K562 (cell line): Measurements from ENCODE around the gene KIF4B. TPM values are rescaled to one million over a fixed set of nuclear protein-coding genes. Genes with fewer than 3 reads are reported as not detected.

Experiments
- ATAC-seq: fragments of 200-7000 bp; cut with Tn5 transposase; 3 replicates; pipeline ENCODE4 v1.9.1; 2020; ENCODE audit warnings: moderate library complexity
- BruUV-seq: library from RNA; stranded (reverse); fragments of 400-500 nt; replicated peaks from 2 replicates; lab custom pipeline; 2021; lab: Mats Ljungman, UMichigan
- CTCF ChIA-PET: fragments of 300-600 bp; formaldehyde crosslinking; extraction: SDS; loops from one replicate; lab custom pipeline; 2021; ENCODE audit warnings: low intra/inter-chr PET ratio; lab: Yijun Ruan, JAX
- POLR2A ChIA-PET: fragments of 300-600, 350-650 bp; sonication (Branson Sonifier 250); formaldehyde crosslinking; extraction: SDS; loops from one replicate; lab custom pipeline; 2021; ENCODE audit warnings: antibody characterized with exemption, inconsistent platforms; lab: Yijun Ruan, JAX
- DNase-seq, 4 experiments: peaks; one replicate each; pipeline versions ENCODE4 v3.0.0 to v3.0.0-alpha.2; 2011 to 2018; ENCODE audit warnings: low spot score in 3 of 4, mixed read lengths in 3 of 4; ENCODE audit errors: extremely low read depth in 1 of 4
- FAIRE-seq: peaks from 2 replicates; lab custom pipeline; 2011; peaks lifted over from hg19 to GRCh38; lab: Jason Lieb, UNC
- H2AFZ ChIP-seq: 2 replicates; pipeline ENCODE4 v1.6.0; 2011; ENCODE audit warnings: low read depth, low read length, control low read depth, inconsistent platforms
- H3K27ac ChIP-seq: fragments of 200-600 bp; 3 replicates; pipeline ENCODE4 v1.8.0; 2011; ENCODE audit warnings: low read depth, mild to moderate bottlenecking, control low read depth, inconsistent platforms, low read length, moderate library complexity, mixed read lengths; ENCODE audit errors: extremely low read depth
- H3K27me3 ChIP-seq, 2 experiments: fragments of 300-600 bp in 1 of 2; 2 replicates in 1 of 2; 3 replicates in 1 of 2; pipeline versions ENCODE4 v1.6.0 to v1.8.0; 2011; ENCODE audit warnings: inconsistent platforms in 2 of 2, low read length in 2 of 2, mild to moderate bottlenecking in 1 of 2, mixed read lengths in 1 of 2, moderate library complexity in 1 of 2; ENCODE audit not compliant: control insufficient read depth in 2 of 2, insufficient read depth in 2 of 2
- H3K36me3 ChIP-seq: fragments of 300-600 bp; 3 replicates; pipeline ENCODE4 v1.8.0; 2011; ENCODE audit warnings: mild to moderate bottlenecking, low read length, inconsistent platforms; ENCODE audit not compliant: control insufficient read depth, insufficient read depth
- H3K4me1 ChIP-seq, 2 experiments: fragments of 200-600 bp in 1 of 2; replicated peaks in 1 of 2; 2 replicates in 1 of 2; 3 replicates in 1 of 2; pipeline versions ENCODE4 v1.5.1 to v1.8.0; 2011; ENCODE audit warnings: inconsistent platforms in 2 of 2, low read length in 2 of 2, mild to moderate bottlenecking in 1 of 2, mixed read lengths in 1 of 2, moderate library complexity in 1 of 2; ENCODE audit not compliant: control insufficient read depth in 2 of 2, insufficient read depth in 2 of 2
- H3K4me2 ChIP-seq: 2 replicates; pipeline ENCODE4 v1.6.1; 2011; ENCODE audit warnings: low read length, control low read depth, inconsistent platforms, mixed read lengths; ENCODE audit not compliant: insufficient read depth
- H3K4me3 ChIP-seq: fragments of 200-600 bp; sonication (generic), shearing (Covaris generic); 2 replicates; pipeline ENCODE4 v1.5.1; 2016; ENCODE audit warnings: control low read depth, inconsistent platforms
- H3K79me2 ChIP-seq: fragments of 200-600 bp; 3 replicates; pipeline ENCODE4 v1.8.0; 2011; ENCODE audit warnings: low read length, inconsistent platforms; ENCODE audit not compliant: control insufficient read depth, insufficient read depth
- H3K9ac ChIP-seq, 2 experiments: 2 replicates each; pipeline versions ENCODE4 v1.6.0 to v1.6.1; 2011; ENCODE audit warnings: low read depth in 2 of 2, low read length in 2 of 2, control low read depth in 1 of 2, inconsistent platforms in 1 of 2, mild to moderate bottlenecking in 1 of 2, mixed read lengths in 1 of 2; ENCODE audit not compliant: insufficient read depth in 1 of 2
- H3K9me1 ChIP-seq: one replicate; pipeline ENCODE4 v1.6.0; 2011; ENCODE audit warnings: inconsistent platforms, mild to moderate bottlenecking, low read length, moderate library complexity; ENCODE audit not compliant: control insufficient read depth, insufficient read depth
- H3K9me3 ChIP-seq: replicated peaks from 2 replicates; pipeline ENCODE4 v1.5.1; 2011; ENCODE audit warnings: low read depth, low read length, inconsistent platforms; ENCODE audit not compliant: control insufficient read depth, insufficient read depth
- H4K20me1 ChIP-seq: replicated peaks from 2 replicates; pipeline ENCODE4 v1.6.1; 2011; ENCODE audit warnings: low read length, inconsistent platforms, mixed read lengths; ENCODE audit not compliant: control insufficient read depth, insufficient read depth
- BRD9 ChIP-seq: fragments of 450-650 bp; IDR thresholded peaks from 2 replicates; pipeline ENCODE4 v1.6.1; 2018; ENCODE audit warnings: low read depth; ENCODE audit not compliant: partially characterized antibody
- BRF1 ChIP-seq: IDR thresholded peaks from 3 replicates; pipeline ENCODE4 v1.6.1; 2011; ENCODE audit warnings: borderline replicate concordance, mild to moderate bottlenecking; ENCODE audit not compliant: insufficient read length; ENCODE audit errors: extremely low read depth
- GATA2 ChIP-seq: sonication (generic); formaldehyde crosslinking; IDR thresholded peaks from 2 replicates; pipeline ENCODE4 v1.4.0; 2020; ENCODE audit warnings: mild to moderate bottlenecking, missing genetic modification reagents
- HDAC3 ChIP-seq: fragments of 450-650 bp; IDR thresholded peaks from 2 replicates; pipeline ENCODE4 v1.6.1; 2018; ENCODE audit warnings: borderline replicate concordance, mild to moderate bottlenecking, moderate library complexity; ENCODE audit not compliant: partially characterized antibody
- HNRNPLL ChIP-seq: fragments of 200-400 bp; formaldehyde crosslinking; IDR thresholded peaks from 2 replicates; pipeline ENCODE4 v1.6.1; 2017; ENCODE audit warnings: low read length, low read depth, mild to moderate bottlenecking; ENCODE audit not compliant: poor library complexity, severe bottlenecking
- MAFG ChIP-seq: fragments of 450-650 bp; conservative IDR thresholded peaks from 2 replicates; pipeline ENCODE4 v1.6.1; 2016; ENCODE audit warnings: missing genetic modification characterization, missing compliant biosample characterization
- MIER1 ChIP-seq: fragments of 450-650 bp; IDR thresholded peaks from 2 replicates; pipeline ENCODE4 v1.6.1; 2016; ENCODE audit warnings: antibody characterized with exemption, mild to moderate bottlenecking, low read depth
- RBM39 ChIP-seq: fragments of 200-400 bp; formaldehyde crosslinking; optimal IDR thresholded peaks from 2 replicates; pipeline ENCODE3; 2018; ENCODE audit warnings: low read depth, low read length
- SIX5 ChIP-seq, 2 experiments: IDR thresholded peaks; 2 replicates each; pipeline ENCODE4 v1.6.1; 2011; ENCODE audit warnings: low read length in 2 of 2, borderline replicate concordance in 1 of 2, low read depth in 1 of 2, mild to moderate bottlenecking in 1 of 2, moderate library complexity in 1 of 2; ENCODE audit not compliant: insufficient read depth in 1 of 2
- STAT5A ChIP-seq: IDR thresholded peaks from 2 replicates; pipeline ENCODE4 v1.6.1; 2012; ENCODE audit warnings: low read length, inconsistent platforms, borderline replicate concordance
- TBP ChIP-seq: optimal IDR thresholded peaks from 2 replicates; pipeline ENCODE3; 2011; ENCODE audit warnings: low read depth, low read length, improper control_type of control experiment
- YBX1 ChIP-seq: fragments of 450-650 bp; IDR thresholded peaks from 2 replicates; pipeline ENCODE4 v1.7.1; 2016; ENCODE audit warnings: mild to moderate bottlenecking
- ZBTB8A ChIP-seq: fragments of 450-650 bp; IDR thresholded peaks from 2 replicates; pipeline ENCODE4 v1.6.1; 2018; ENCODE audit warnings: mild to moderate bottlenecking, moderate library complexity; ENCODE audit not compliant: partially characterized antibody
- ZNF121 ChIP-seq: sonication (generic); formaldehyde crosslinking; conservative IDR thresholded peaks from 2 replicates; pipeline ENCODE4 v1.8.0; 2022; ENCODE audit warnings: missing genetic modification reagents
- ZNF561 ChIP-seq: fragments of 450-650 bp; formaldehyde crosslinking; conservative IDR thresholded peaks from 2 replicates; pipeline ENCODE4 v1.4.0; 2020; ENCODE audit warnings: mild to moderate bottlenecking, moderate library complexity
- ZZZ3 ChIP-seq: fragments of 450-650 bp; IDR thresholded peaks from 2 replicates; pipeline ENCODE4 v1.6.1; 2016; ENCODE audit warnings: antibody characterized with exemption, mild to moderate bottlenecking, moderate library complexity
- WGBS: fragments of 100-300 bp; shearing (Covaris generic); methylation state at CpG from one replicate; pipeline ENCODE4 v1.1.6; 2016; ENCODE audit warnings: low coverage, mixed read lengths; ENCODE audit not compliant: insufficient coverage; ENCODE audit errors: missing lambda C conversion rate; 5-methylcytosine and 5-hydroxymethylcytosine counted together
- in situ Hi-C: fragments of 300-500 bp; cut with MboI; formaldehyde crosslinking; loops from 4 replicates; pipeline ENCODE4 v1.15.0; 2018; ENCODE audit warnings: inconsistent platforms, mixed read lengths
- intact Hi-C: fragments of 100-400 bp; cut with micrococcal nuclease; formaldehyde crosslinking; loops from 2 replicates; pipeline ENCODE4 v1.14.2; 2022
- polyA plus RNA-seq, 8 experiments: library from polyadenylated mRNA; depleted of rRNA in 4 of 8; stranded (reverse) in 5 of 8; unstranded in 3 of 8; fragments of >200 nt; fragmentation: Nextera tagmentation in 2 of 8; fragmentation: Illumina TruSeq in 1 of 8; extraction: Ambion mirVana in 2 of 8; extraction: Trizol in 1 of 8; gene quantifications; 2 replicates each; pipeline versions ENCODE4 v1.2.1 to v1.2.3, GENCODE V29; 2011 to 2014; ENCODE audit warnings: inconsistent platforms in 1 of 8, missing spikeins in 1 of 8
- total RNA-seq, 7 experiments: library from RNA; depleted of rRNA in 6 of 7; stranded (reverse); fragments of >200 nt in 6 of 7; fragmentation: Illumina TruSeq in 2 of 7; extraction: Trizol in 2 of 7; gene quantifications; 2 replicates each; pipeline versions ENCODE4 v1.2.1 to v1.2.3, GENCODE V29; 2011 to 2021; ENCODE audit warnings: low replicate concordance in 1 of 7
- TF ChIP-seq, protein P1 (sequence below): fragments of 450-650 bp; IDR thresholded peaks from 2 replicates; pipeline ENCODE4 v1.6.1; 2014; ENCODE audit warnings: low read depth, mild to moderate bottlenecking, moderate library complexity, borderline replicate concordance
- TF ChIP-seq, protein P2 (sequence below): sonication (generic); formaldehyde crosslinking; IDR thresholded peaks from 2 replicates; pipeline ENCODE4 v1.8.0; 2022; ENCODE audit warnings: mild to moderate bottlenecking, missing genetic modification reagents

The KIF4B gene
- total and polyA plus RNA-seq, 9 of the 15 experiments (the other 6 are each of a cell fraction or from before 2014, with no cell fraction given), result 0.01 to 0.09 (median 0.07) TPM; not detected in 2

DNA sequence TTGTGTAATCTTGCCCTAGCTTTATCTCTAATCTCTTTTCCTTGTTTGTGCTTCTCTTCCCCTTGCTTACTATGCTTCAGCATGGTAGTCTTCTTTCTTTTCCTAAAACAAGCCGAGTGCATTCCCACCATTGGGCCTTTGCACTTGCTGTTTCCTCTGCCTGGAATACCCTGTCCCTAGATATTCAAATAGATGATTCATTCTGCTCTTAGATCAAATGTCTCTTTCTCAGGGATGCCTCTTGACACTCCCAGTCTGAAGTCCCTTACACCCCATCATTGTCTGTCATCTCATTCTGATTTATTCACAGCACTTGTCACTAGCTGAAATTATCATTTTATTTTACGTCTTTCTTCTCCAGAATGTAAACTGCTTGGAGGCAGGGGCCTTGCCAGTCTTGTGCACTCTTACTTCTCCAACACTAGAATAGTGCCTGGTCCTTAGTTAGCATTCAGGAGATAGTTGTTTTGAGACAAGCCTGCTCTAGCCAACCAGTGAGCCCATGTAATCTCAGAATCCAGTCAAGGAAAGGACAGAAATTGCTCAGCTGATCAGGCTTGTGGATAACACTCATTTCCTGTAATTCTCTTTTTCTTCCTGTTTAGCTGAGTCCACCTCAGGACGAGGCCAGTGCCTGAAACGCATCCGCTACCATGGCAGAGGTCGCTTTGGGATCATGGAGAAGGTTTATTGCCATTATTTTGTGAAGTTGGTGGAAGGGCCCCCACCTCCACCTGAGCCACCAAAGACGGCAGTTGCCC is 47.3 kb upstream of the KIF4B start:
- 79% methylated on average over 7 of the region's 7 CpGs for WGBS
- Histone ChIP-seq H3K4me1 (peaks cover 0 to 7% of the 10 kb centered on the region in 2 experiments; a peak in 3 of 5 replicates), H3K27me3 (no peaks in the 10 kb centered on the region), H2AFZ (no peak overlapping the region), H3K4me2 (no peak overlapping the region), H3K27ac (no peak overlapping the region), H3K79me2 (no peaks in the 10 kb centered on the region), H3K9ac (no peak overlapping the region), H3K36me3 (peaks cover 59% of the 10 kb centered on the region), H3K9me1 (peaks cover 3% of the 10 kb centered on the region), H3K4me3 (no peak overlapping the region), H4K20me1 (no peaks in the 10 kb centered on the region), H3K9me3 (no peaks in the 10 kb centered on the region)
- intact Hi-C loops (no loop called here), in situ Hi-C loops (no loop called here)
- TF ChIP-seq ZNF121 (CRISPR knock-in tag), result no peak
- TF ChIP-seq RBM39, result no peak
- no peak for TF ChIP-seq HDAC3
- TF ChIP-seq, protein P1, sequence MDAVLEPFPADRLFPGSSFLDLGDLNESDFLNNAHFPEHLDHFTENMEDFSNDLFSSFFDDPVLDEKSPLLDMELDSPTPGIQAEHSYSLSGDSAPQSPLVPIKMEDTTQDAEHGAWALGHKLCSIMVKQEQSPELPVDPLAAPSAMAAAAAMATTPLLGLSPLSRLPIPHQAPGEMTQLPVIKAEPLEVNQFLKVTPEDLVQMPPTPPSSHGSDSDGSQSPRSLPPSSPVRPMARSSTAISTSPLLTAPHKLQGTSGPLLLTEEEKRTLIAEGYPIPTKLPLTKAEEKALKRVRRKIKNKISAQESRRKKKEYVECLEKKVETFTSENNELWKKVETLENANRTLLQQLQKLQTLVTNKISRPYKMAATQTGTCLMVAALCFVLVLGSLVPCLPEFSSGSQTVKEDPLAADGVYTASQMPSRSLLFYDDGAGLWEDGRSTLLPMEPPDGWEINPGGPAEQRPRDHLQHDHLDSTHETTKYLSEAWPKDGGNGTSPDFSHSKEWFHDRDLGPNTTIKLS, result no peak
- TF ChIP-seq STAT5A, result no peak
- TF ChIP-seq BRD9, result no peak
- no peak for TF ChIP-seq YBX1
- no peak for TF ChIP-seq ZNF561 (CRISPR knock-in tag)
- TF ChIP-seq ZZZ3, result no peak
- TF ChIP-seq TBP, result no peak
- TF ChIP-seq ZBTB8A, result no peak
- TF ChIP-seq SIX5 (IDR thresholded peaks at IDR 0.05; ENCODE audit: borderline replicate concordance in 1 of 2, insufficient read depth in 1 of 2, low read depth in 1 of 2, low read length in 2 of 2), result no peak
- no peak for TF ChIP-seq HNRNPLL
- no peak for TF ChIP-seq MAFG (tag)
- TF ChIP-seq MIER1, result no peak
- no peak for TF ChIP-seq BRF1
- TF ChIP-seq GATA2 (CRISPR knock-in tag), result no peak
- TF ChIP-seq, protein P2, sequence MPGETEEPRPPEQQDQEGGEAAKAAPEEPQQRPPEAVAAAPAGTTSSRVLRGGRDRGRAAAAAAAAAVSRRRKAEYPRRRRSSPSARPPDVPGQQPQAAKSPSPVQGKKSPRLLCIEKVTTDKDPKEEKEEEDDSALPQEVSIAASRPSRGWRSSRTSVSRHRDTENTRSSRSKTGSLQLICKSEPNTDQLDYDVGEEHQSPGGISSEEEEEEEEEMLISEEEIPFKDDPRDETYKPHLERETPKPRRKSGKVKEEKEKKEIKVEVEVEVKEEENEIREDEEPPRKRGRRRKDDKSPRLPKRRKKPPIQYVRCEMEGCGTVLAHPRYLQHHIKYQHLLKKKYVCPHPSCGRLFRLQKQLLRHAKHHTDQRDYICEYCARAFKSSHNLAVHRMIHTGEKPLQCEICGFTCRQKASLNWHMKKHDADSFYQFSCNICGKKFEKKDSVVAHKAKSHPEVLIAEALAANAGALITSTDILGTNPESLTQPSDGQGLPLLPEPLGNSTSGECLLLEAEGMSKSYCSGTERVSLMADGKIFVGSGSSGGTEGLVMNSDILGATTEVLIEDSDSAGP (CRISPR knock-in tag), result no peak
- POLR2A ChIA-PET, result interaction anchor here (0.7 kb wide), 1 partner anchor 13 kb away, joined by 3 read pairs; no protein-coding TSS in a partner anchor
- no TSS peak for BruUV-seq
- ATAC-seq (no peak), FAIRE-seq (no peak), DNase-seq (no peak)
- CTCF ChIA-PET, result no interaction called here
